NCI-H1436 (cell line): ENCODE results near the gene BRINP1.
"Not testable (repeated sequence)": the region's sequence is repeated elsewhere in the genome, so short reads cannot be mapped to it uniquely, and the experiment has no call there.

Source experiments
- DNase-seq: peaks from one replicate; lab custom pipeline; 2025; lab: John Stamatoyannopoulos, UW

The BRINP1 gene

DNA sequence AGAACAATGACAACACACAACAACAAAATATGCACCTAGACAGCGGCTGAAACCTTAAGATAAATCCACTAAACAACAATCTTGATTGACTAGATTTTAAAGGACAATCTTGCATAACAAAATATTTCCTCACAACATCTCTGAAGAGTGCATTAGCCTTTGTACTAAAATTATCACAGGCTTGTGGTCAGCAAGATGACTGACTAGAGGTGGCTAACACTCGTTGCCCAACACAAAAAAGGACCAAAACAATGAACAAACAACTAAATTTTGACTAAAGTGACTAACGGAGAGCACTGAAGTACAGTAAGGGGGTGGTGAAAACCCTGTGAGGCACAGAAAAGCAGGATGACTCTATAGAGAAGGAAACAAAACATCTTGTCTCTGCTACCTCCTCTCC, 183.9 kb downstream of the BRINP1 start:
- no peak for DNase-seq

DNA sequence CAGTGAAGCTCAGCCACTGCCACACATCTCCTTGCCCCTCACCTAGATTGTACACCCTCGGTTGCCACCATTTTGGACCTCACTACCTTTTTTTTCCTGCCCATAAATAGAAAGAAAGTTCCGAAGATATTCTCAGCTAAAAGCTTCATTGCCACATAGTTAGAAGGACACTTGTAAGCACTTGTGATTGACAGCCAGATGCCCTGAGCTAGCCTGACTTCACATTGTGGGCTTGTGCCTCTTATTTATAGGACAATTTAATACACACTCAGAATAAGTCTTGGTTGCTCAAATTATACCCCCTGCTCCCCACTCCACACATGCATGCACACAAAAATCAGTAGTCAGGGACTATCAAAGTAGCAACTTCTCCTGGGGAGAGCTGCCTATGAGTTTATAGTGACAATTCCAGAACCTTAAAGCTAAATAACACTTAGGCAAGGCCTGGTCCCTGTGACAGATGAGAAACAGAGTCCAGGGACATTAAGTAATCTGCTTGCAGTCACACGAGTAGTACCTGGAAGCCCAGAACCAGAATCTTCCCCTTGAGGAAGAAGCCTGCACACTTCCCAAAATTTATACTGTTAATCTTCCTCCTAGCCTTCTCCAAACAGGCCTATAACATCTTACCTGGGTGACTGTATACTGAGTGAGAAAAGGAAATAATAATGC, 184.8 kb downstream of the BRINP1 start:
- DNase-seq, result no peak

DNA sequence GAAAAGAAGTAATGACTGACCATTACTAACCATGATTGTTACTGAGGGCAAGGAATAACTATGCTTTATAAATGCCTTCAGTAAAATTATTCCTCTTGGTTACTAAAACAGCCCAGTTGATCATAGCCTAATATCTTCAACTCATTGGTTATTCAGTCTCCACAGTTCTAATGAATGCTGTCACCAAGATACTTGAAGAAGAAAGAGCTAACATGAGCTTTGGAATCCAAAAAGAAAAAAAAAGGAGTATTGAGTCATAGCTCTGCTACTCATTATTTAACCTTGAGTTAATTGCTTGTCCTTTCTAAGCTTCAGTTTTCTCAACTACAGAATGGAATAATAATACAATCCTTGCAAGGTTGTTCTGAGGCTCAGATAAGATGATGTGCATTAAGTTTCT, 187.7 kb downstream of the BRINP1 start:
- DNase-seq, result no peak

DNA sequence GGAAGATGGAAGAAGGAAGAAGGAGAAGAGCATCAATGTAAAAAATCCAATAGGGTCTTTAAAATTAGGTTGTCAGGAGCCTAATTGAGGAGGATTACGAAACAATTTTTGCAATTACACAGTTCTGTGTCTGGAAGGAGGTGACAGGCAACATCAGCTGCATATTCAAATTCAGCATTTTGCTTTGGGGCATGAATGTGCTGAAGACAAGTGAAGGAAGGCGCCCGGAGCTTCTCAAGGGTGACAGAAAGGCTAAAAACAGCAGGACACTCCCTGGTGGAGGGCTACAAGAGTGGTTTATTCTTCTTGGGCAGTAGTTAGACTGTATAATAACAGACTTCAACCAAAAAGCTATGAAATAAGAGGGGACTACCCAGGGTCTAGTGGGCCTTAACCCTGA, 188.3 kb downstream of the BRINP1 start:
- DNase-seq, result no peak

DNA sequence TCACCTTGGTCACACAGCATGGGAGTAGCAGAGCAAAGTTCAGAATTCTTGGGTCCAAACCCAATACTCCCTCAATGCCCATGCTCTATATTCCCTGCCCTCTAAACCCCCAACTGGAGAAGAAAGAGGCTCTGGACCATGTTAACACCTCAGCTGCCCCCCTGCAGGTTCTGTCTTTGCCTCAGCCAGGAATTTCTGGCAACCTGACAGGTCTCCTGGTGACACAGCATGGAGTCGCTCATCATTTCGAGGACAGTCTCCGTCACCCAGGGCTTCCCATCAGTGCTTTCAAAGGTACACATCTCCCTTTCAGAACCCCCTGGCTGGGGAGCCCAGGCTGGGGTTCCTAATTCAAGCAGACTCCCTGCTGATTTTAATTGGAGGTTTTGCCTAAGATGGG, 189.5 kb downstream of the BRINP1 start:
- no peak for DNase-seq

DNA sequence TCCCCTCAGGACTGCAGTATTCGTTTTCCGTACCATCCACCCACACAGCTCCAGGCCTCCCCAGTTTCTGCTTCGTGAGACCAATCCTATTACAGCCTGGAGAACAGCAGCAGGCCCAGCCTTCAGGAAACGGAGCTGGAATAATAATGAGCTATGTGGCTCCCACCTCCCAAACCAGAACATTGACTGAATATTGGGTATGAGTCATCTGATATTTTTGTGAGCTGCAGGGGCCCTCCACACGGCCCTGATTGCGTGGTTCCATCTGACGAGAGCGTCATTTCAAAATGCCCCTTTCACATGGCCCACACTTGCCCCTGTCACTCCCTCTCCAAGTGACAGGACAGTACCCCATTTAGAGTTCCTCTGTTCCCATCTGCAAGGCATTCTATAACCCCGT, 192.0 kb downstream of the BRINP1 start:
- no peak for DNase-seq

DNA sequence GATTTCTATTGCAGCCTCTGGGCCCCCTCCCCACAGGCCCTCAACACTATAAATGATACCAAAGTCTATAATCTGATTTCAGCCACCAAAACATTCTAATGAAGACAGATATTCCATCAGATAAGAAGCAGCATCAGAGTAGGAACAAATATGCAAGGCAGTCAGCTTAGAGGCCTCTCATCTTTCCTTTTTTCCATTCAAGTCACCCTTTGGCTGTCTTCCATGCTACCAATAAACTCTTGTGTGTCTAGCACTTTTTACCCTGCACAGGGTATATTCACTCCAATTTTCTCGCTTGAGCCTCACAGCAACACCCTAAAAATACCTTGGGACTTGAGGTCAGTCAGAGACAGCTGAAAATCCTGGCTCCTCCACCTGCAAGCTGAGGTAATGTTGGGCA, 193.7 kb downstream of the BRINP1 start:
- no peak for DNase-seq

DNA sequence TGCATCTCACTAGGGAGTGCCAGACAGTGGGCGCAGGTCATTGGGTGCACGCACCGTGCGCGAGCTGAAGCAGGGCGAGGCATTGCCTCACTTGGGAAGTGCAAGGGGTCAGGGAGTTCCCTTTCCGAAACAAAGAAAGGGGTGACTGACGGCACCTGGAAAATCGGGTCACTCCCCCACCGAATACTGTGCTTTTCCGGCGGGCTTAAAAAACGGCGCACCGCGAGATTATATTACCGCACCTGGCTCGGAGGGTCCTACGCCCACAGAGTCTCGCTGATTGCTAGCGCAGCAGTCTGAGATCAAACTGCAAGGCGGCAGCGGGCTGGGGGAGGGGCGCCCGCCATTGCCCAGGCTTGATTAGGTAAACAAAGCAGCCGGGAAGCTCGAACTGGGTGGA, 200.0 kb downstream of the BRINP1 start:
- DNase-seq, result not testable (repeated sequence)

DNA sequence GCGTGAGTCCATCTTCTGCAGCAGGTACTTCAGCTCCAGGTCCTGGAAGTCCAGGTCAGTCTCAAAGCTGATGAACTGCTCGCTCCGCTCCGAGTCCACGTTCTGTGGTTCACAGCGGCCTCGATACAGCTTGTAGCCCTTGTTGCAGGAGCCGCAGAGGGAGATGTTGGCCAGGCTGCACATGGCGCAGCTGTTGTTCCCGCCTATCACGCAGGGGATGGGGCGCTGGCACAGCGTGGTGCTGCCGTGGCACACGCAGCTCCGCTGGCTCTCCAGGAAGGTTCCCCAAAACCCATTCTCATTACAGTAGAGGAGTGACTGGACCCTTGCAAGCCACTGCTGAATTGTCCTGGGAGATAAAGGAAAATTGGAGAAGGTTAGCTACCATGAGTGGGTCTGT, 201.4 kb downstream of the BRINP1 start:
- DNase-seq, result no peak

DNA sequence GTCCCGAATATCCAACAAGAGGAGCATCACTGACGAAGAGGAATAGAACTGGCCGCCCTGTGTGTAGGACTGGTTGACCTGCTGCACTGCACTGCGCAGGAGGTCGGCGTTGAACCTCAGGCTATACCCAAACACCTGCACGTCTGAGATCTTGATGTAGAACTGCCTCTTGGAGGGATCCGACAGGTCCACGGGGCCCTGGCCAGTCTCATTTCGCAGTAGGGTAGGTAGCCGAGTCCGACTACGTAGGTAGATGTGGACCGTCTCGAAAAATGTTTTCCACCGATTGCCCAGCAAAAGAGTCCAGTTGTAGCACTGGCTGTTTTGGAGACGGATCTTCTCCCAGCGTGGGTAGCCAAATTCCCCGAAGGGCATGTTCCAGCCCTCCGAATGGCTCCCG, 202.0 kb downstream of the BRINP1 start:
- DNase-seq, result no peak

DNA sequence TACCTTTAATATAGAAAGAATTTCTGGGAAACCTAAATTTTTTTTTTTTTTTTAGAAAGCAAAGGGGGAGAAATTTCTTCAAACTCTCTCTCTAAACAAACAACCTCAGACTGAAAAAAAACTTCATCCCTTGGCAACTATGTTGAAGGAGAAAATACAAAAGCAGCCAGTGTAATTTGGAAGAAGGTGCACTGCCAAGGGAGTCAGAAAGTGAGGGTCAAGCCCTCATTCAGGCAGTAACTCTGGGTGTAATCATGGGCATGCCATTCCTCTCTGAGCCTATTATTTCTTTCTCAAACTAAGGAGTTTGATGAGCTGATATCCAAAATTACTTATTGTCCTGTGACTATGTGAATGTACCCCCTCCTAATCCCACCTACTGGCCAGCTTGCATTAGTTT, 203.1 kb downstream of the BRINP1 start:
- DNase-seq, result no peak

DNA sequence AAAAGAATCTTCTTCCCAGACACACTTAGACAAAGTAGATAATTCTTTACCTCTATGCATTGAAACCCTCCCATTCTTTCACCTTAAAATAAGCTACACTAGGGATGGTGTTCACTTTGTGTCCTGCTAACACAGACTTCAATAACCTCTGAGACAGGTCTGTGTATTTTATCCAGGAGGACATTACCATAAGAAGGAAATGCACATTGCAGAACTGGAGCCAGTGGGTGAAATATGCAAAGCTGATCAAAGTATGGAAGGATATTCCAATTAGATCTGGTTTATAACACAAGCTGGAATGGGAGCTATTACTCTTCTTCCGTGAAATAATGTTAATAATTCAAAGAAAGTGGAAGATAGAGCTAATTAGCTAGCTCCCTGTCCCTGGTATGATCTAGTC, 204.1 kb downstream of the BRINP1 start:
- no peak for DNase-seq

DNA sequence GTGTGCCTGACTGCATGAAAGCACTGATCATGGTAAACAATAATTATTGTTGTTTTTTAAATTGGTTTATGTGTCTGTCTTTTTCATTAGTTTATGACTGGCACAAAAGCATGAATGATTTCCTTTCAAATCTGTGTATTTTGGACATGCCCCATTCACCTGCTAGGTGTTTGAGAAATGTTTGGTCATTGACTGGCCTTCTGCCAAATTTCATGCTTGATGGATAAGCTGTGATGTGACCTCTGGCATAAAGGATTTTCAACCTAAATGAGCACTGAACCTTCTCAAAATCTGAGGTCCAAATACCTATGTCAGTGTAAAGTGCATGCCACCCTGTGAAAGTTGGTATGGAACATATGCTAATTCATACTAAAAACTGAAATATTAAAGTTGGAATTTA, 204.5 kb downstream of the BRINP1 start:
- DNase-seq, result no peak

DNA sequence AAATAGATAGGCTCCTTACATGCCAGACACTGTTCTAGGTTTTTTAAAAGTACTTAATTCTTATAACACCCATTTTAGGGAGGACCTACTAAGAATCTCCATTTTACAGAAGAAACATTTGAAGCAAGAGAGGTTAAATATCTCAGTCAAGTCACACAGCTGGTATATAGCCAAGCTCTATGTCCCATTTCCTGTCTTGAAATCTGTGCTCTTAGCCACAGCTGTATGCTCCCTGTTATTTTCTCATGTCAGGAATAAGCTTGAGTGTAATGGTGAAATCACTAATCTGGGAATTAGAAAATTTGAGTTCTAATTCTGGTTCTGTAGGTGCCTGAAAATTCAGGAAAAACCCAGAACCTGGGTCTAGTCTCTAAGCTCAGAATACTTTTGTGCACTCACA, 208.7 kb downstream of the BRINP1 start:
- no peak for DNase-seq

DNA sequence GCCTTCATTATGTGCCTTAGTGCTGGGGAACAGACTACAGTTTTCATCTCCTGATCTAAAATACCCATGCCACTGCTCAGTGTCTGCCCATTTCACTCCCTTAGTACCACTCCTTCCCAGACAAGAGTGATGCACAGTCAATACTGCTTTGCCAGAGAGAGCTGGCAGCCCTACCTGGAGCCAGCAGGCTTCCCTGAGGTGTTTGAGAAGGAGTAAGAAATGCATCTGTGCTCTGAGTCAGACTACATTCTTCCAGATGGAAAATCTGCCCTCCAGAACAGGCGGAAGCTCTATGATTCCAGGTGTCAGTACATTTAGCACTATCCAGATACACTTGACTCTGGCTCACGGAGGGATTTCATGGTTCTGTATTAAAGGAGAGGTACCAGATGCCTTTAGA, 209.8 kb downstream of the BRINP1 start:
- DNase-seq, result no peak

DNA sequence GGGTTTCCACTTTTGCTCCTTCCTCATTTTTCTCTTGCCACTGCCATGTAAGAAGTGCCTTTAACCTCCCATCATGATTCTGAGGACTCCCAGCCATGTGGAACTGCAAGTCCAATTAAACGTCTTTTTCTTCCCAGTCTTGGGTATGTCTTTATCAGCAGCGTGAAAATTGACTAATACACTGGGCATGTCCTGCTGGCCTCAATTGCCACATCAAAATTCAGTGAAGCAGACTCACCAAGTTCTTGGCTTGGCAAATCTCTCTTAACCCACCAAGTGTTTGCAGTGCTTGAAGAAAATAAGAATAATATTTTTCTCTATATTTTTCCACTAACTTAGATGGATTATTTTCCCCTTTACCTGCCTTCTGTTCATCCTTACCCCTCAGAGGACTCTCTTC, 212.0 kb downstream of the BRINP1 start:
- DNase-seq, result no peak

DNA sequence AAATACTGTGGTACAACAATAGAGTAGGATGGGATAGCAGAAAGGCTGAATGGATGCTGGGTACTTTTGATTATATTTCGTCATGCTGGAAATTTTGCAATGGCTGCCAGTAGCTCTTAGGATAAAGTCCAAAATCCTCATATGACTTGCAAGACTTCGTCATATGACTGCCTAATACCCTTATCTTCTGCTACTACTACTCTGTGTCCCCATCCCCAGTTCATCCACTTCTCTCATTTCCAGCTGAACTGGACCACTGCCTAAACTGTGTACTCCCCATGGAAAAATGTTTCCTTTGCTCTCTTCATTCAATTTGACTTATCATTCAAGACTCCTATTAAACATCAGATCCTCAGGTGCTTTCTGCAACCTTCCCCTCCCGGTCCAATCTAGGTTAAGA, 212.9 kb downstream of the BRINP1 start:
- DNase-seq, result no peak

DNA sequence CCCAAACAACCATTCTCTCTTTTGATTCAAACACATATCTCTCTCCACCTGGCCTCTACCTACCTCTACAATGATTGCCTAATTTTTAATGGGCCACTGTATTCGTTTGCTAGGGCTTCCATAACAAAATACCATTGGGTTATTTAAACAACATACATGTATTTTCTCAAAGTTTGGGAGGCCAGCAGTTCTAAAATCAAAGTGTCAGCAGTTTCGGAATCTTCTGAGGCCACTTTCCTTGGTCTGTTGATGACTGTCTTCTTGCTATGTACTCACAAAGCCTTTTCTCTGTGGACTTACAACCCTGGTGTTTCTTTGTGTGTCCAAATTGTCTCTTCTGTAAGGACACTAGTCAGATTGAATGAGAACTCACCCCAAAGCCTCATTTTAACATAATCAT, 214.7 kb downstream of the BRINP1 start:
- DNase-seq, result no peak

DNA sequence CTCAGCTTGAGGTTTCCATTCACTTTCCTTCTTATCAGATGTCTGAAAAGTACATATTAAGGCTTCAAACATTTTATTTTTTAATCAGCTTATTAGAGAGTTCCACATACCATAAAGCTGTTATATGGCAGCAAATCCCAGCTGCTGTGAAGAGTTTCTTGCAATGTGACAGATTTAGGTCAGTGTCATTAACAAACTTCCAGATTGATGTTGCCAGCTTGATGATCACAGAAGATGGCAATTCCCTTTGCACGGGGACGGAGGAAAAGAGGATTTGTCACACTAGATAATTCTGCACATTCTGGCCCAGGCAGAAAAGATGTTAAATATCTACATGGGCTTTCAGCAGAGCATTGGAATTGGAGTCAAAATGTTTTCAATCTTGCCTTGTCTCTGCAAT, 215.8 kb downstream of the BRINP1 start:
- no peak for DNase-seq

DNA sequence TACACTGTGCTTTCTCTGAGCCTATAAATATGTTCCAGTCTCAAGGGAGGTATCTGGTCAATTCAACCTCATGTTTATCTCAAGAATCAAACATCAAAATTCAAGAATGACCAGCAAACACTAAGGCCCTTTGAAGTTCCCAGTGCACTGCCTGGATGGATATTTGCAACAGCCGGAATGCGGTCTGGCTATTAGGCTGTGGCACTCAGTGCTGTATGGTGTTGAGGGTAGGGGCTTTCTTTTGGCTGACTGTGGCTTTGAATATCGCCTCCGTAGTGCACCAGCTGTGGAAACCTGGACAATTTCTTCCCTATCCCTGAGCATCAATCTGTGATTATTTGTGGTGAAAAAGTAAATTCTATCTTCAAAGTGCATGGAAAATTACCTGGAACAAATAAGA, 220.4 kb downstream of the BRINP1 start:
- no peak for DNase-seq

DNA sequence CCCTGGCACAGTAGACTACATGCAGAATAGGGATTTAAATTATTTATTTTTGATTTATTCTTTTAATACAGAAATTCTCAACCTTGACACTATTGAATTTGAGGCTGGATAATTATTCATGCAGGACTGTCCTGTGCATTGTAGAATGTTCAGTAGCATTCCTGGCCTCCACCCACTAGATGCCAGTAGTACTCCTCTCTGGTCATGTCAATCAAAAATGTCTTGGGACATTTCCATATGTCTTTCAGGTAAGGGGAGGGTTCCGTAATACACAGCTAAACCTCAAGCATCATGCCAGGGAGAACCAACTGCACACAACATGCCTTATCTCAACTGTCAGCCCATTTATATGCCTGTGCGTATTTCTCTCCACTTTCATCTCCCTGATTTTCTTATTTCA, 231.8 kb downstream of the BRINP1 start:
- DNase-seq, result no peak

DNA sequence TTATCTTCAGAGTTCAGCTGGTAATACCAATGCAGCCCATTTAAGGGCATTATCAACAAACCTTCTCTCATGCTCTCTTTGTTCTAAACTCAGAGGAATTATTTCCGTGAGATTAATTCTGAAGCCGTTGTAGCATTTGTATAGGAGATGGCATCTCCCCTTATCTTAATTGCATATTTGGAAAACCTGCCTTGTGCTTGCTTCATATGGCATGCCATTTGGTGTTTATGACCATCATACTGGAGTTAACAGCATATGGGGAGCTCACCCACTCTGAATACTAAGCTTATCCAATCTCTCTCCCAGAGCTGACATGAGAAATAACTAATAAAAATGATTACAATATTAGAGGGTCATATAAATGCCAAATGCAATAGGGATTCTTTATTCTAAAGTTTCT, 243.2 kb downstream of the BRINP1 start:
- DNase-seq, result no peak

DNA sequence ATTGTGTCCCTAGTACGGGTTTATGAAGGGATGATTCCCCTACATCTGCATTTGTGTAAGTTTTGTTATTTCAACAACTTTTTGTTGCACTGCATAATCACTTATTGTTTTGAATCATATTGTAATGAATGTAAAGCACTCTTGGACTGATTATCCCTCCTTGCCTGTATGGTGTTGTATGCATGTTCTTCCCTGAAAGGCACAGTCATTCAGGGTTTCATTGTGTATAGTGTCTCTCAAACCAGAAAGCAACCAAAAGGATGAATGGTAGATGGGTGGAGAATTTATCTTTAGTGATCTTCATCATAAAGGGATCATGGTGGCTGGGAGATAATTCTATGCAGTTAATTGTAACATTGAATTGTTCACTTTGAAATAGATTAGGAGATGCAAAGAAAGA, 247.3 kb downstream of the BRINP1 start:
- DNase-seq, result no peak

DNA sequence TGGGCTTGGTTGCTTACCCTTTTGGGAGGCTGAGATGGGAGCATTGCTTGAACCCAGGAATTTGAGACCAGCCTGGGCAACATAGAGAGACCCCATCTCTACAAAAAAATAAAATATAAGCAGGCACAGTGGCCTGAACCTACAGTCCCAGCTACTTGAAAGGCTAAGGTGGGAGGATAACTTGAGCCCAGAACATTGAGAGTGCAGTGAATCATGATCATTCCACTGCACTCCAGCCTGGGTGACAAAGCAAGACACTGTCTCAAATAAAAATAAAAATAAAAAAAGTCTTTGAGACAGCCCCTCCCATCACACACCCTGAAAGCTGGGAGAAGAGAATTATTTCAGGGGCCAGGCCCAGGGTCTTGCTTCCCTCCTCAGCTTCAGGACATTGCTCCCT, 251.8 kb downstream of the BRINP1 start:
- DNase-seq, result no peak
